OCI-LY7 (cell line): Measurements from ENCODE around the gene C6orf52.

Experiments used
- CTCF ChIP-seq: fragments of 200-600 bp; sonication (generic); conservative IDR thresholded peaks from 2 replicates; pipeline ENCODE4 v1.5.1; 2014; ENCODE audit warnings: mild to moderate bottlenecking, antibody characterized with exemption, low read length, moderate library complexity, mixed read lengths
- EZH2phosphoT487 ChIP-seq: fragments of 200-600 bp; sonication (generic); IDR thresholded peaks from 2 replicates; pipeline ENCODE4 v1.6.1; 2018; ENCODE audit warnings: low read depth, borderline replicate concordance, mild to moderate bottlenecking, mixed run types, antibody characterized with exemption, low read length, moderate library complexity, mixed read lengths

GRCh38 chr6:10725716-10726115 is 31.3 kb upstream of the C6orf52 start:
- TF ChIP-seq CTCF (no peak), EZH2phosphoT487 (no peak)
